Glomerular visceral epithelial cell (primary cell): Measurements from ENCODE around the gene PDE8A.
"Not testable (repeated sequence)": the region's sequence is repeated elsewhere in the genome, so short reads cannot be mapped to it uniquely, and the experiment has no call there.

Source experiments
- DNase-seq: peaks from one replicate; pipeline ENCODE4 v3.0.0-alpha.2; 2016; ENCODE audit errors: extremely low spot score

The PDE8A gene

DNA sequence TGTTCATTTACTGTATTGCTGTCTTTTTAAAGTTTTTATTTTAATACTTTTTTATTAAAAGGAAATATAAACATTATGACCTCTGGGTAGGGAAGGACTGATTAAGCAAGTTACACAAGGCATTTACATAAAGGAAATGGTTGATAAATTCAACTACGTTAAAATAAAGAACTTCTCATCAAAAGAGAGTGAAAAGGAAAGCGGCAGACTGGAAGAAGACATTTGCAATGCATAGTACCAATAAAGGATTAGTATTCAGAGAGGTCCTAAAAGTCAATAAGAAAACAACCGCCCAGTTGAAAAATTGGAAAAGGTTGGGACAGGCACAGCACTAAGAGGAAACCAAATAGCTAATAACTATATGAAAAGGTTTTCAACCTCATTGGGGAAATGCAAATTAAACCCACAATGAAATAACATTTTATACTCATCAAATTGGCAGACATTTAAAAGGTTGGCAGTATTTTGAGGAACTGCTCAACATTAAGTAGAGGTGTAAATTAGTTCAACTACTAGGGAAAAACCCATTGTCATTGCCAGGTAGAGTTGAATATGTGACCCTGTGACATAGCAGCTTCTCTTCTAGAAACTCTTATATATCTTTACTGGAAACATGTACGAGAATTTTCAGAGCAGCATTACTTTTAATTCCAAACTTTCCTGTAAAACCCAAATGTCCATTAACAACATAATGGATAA, 9.5 kb downstream of the PDE8A start:
- DNase-seq: no peak

DNA sequence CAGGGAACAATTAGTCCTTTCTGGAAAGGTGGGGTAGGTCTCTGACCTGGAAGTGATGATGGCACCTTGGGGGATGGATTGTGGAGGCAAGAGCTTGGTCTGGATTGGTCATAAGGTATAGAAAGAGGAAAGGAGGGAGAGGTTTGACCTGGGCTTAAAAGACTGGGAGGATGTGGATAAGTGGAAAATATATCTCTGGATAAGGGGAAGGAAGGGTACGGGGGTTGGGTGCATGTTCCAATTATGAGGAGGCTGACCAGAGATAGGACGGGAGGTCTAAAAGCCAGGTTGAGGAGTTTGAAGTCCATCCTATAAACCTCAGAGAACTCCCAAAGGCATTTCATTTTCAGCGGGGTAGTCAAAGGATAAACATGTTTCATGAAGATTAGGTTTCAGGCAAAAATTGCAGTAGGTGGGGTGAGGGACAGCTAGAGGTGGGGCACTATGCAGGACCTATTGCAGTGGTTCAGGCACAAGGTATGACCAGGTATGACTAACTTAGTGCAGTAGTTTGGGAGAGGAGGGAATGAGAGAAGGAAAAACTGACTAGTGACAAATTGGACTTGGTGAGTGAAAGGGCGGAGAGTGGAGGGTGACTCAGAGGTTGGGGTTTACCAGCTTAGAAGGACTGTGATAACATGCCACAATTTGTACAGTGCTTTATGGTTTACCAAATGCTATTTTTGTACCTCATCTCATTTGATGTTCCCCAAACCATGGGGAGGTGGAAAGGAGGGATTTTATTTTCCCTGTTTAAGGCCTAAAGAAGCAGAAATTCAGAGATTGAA, 10.7 kb downstream of the PDE8A start:
- peak; percentile 68 for DNase-seq

DNA sequence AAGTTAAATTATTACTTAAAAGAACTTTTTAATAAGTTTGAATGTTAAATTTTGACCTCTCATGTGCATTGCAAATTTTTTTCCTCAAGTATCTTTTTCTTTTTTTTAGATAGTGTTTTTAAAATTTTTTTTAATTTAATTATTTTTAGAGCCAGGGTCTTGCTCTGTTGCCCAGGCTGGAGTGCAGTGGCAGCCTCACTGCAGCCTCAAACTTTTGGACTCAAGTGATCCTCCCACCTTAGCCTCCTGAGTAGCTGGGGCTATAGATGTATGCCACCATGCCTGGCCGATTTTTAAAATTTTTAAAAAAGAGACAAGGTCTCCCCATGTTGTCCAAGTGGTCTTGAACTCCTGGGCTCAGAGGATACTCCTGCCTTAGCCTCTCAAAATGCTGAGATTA, 14.4 kb downstream of the PDE8A start:
- no peak for DNase-seq

DNA sequence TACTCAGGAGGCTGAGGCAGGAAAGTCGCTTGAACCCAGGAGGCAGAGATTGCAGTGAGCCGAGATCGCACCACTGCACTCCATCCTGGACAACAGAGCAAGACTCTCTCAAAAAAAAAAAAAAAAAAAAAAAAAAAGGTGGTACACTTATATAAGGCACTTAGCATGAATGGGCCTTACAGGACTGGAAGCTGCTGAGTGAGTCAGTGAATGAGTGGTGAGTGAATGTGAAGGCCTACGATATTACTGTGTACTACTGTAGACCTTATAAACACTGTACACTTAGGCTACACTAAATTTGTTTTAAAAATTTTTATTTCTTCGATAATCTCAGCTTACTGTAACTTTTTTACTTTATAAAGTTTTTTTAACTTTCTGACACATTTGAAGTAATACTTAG, 15.1 kb downstream of the PDE8A start:
- DNase-seq: not testable (repeated sequence)

- not testable (repeated sequence) for DNase-seq
Measured at GRCh38 chr15:84997214-84997613, 15.6 kb downstream of the PDE8A start.

GRCh38 chr15:85000189-85000864, 18.7 kb downstream of the PDE8A start:
- no peak for DNase-seq

DNA sequence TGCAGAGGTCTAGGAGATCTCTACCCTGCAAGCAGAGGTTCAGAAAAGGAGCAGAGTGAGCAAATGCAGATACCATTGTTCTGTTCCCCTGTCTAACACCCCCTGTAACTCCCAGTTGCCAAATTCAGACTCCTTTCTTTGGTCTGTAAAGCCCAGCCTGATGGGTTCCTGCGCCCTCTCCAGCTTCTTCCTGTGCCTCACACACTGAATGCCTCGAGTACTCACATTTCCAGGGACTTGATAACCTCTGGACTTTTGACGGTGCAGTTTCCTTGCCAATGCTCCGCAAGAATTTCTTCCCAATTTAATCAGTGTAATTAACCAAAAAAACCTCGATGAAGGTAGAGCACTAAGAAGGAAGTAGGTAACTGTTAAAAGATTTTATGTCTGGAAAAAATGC, 19.3 kb downstream of the PDE8A start:
- DNase-seq: no peak

DNA sequence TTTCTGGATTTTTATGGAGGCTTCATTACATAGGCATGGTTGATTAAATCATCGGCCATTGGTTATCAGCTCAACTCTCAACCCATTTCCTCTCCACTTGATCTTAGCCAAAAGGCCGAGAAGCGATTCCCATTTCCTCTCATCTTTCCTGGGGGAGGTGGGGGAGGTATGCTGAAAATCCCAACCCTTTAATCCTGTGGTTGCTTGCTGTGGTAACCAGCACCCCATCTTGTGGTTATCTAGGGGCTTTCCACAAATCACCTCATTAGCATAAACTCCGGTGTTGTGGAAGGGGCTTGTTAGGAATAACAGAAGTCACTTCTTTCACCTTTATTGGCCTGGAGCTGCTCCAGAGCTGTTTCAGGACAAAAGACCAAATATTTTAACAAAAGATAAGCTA, 20.9 kb downstream of the PDE8A start:
- peak; percentile 77 for DNase-seq

DNA sequence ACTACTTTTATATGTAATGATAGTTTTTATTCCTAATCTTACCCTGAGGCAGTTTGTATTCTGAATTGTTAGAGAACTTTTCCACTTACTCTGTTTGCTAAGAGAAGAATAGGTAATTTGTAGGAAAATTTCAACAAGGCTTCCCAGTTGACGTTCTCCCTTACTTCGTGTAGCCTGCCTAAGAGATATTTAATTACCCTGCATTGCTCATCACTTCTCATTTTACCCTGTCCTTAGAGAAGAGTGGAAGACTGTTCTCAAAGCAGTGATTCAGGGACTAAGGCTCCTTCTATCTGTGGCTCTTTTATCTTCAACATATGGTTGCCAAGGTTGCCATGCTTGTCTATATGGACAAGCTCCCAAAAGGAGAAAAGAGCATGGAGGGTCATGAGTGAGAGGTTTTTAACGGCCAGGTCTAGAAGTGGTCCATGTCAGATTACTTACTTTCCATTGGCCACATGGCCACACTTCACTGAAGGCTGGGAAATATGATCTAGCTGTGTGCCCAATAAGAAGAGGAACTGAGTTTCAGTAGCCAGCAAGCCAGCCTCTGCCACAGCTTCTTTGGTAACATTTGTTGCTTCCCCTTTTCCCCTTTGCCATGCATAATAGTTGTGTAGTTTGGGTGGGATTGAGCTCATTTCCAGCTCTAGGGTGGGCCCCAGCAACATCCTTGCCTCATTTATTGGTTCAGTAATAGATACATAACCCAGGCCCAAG, 22.1 kb downstream of the PDE8A start:
- DNase-seq: no peak

GRCh38 chr15:85004550-85004949, 22.9 kb downstream of the PDE8A start:
- DNase-seq: no peak

GRCh38 chr15:85005319-85005718, 23.7 kb downstream of the PDE8A start:
- DNase-seq: no peak

GRCh38 chr15:85005746-85006145, 24.1 kb downstream of the PDE8A start:
- no peak for DNase-seq

DNA sequence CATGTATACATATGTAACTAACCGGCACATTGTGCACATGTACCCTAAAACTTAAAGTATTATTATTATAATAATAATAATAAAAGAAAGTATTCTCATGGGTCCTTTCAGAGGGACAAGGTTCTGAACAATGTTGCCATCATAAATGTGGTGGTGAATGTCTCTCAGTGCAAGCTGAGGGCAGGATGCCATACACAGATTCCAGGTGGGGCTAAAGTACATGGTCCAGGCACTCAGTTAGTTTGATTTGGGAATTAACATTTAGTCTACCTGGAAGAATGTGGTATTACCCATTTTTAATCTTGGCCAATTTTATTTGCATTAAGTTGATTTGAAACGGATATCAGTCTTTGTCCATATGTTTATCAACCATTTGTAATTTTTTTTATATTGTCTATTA, 24.5 kb downstream of the PDE8A start:
- DNase-seq: no peak

GRCh38 chr15:85006655-85007054, 25.0 kb downstream of the PDE8A start:
- no peak for DNase-seq

DNA sequence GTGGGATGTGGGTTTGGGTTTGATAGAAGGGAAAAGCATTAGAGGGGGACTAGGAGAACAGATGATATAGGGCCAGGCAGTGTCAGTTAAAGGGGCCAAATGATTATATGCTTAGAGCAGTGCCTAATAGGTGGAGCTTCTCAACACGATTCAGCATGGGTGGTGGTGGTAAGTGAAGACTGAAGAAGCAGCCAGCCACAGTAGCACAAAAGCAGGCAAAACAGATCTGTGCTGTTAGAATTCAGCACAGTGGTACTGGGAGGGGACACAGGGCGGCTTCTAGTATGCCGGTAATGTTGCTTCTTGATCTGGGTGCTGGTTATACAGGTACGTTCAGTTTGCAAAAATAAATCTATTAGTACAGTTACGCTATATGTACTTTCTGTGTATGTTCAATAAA, 25.5 kb downstream of the PDE8A start:
- no peak for DNase-seq

DNA sequence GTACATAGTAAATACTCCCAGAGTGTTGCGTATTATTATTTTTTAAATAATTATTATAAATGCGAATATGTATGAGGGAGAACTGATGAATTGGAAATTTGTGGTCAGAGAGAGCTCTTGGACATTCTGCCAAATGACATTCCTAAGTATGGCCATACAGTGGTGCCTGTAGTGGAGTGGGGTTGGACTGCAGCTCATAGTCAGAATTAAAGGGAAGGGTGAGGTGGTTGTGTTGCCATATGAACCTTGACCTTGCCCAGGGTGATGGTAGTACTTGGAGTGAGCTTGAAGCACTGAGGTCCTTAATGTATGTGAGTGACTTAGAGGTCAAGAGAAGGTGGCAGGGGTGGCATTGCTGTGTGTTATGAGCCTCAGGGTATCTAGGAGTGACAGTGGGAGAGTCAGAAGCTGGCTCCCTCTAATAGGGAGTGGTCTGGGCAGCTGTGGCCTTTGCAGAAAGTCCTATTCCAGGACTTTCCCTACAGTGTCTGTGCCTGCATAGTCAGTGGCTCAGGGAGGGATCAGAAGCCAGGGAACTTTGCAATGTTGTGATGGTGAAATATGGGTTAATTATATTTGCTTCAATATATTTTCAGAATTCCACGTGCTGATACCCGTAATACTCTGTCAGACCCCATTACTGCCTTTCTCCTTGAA, 26.2 kb downstream of the PDE8A start:
- DNase-seq: no peak

- DNase-seq: no peak
Measured at GRCh38 chr15:85008474-85009260, 27.0 kb downstream of the PDE8A start.

DNA sequence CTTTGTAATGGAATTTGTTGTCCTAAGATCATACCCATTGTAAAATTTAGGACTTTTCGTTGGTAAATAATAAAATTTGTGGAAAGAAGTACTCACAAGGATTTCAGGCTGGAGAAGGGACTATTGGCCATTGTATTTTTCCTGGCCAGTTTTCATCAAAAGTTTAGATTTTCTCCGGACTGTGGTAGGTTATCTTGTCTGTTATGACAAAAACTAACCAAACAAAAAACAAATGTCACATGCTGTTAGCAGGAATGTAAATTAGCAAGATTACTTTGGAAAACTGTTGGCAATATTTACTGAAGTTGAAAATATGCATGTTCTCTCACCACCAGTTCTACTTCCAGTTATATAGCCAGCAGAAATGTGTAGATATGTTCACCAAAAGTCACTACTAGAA, 27.8 kb downstream of the PDE8A start:
- no peak for DNase-seq

GRCh38 chr15:85010071-85010385, 28.4 kb downstream of the PDE8A start:
- DNase-seq: no peak

DNA sequence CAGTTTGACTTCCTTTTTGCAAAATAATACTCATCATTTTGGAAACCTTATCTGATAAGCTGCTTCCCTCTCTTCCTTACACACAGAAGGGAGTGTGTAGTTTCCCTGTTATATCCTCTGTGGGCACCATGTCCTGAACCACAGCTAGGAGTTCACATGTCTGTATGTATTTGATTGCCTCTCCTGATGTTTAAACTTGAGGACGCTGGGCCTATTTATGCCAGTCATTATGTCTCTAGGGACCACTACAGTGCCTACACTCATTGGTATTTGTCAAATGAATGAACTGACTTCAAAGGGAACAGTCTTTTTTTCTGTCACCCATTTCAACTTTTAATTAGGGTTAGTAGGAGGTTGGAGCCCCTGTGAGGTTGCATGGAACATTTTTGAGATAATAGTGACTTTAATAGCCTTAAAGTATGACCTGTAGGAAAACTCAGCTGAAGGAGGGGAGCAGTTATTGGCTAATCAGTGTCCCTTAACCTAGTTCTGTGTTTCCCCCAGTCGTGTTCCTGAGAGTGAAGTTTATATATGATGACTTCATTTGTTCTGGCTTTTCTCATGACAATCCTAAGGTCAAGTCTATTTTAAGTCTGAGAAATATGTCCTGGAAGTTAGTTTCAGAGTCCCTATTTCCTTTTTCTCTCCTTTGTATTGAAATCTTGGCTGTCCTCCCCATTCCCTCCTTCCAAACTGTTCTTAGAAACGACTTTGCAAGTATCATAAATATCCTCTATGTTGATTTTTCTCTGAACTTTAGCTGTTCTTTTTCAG, 28.9 kb downstream of the PDE8A start:
- peak; percentile 60 for DNase-seq
